HCT116 (cell line): Measurements from ENCODE around the gene GSG1L. TPM values are rescaled to one million over a fixed set of nuclear protein-coding genes. Genes with fewer than 3 reads are reported as not detected.

Source experiments
- ATAC-seq: fragments of 200-7000 bp; cut with Tn5 transposase; 2 replicates; pipeline ENCODE4 v1.9.1; 2020; ENCODE audit warnings: mild to moderate bottlenecking, moderate library complexity
- BruUV-seq: library from RNA; stranded (reverse); fragments of 400-500 nt; replicated peaks from 2 replicates; lab custom pipeline; 2021; lab: Mats Ljungman, UMichigan
- CTCF ChIA-PET: fragments of 300-600 bp; sonication (Branson Sonifier 250); formaldehyde crosslinking; loops from one replicate; lab custom pipeline; 2021; ENCODE audit warnings: antibody characterized with exemption; lab: Charles Lee
- POLR2A ChIA-PET: fragments of 300-600, 350-600 bp; sonication (Branson Sonifier 250); formaldehyde crosslinking; loops from one replicate; lab custom pipeline; 2021; ENCODE audit warnings: antibody characterized with exemption; lab: Charles Lee
- RAD21 ChIA-PET, 2 experiments: fragments of 300-600 bp; sonication (Branson Sonifier 250); formaldehyde crosslinking; loops; one replicate each; lab custom pipeline; 2023; ENCODE audit warnings: low total read pairs in 2 of 2; ENCODE audit not compliant: uncharacterized antibody in 2 of 2, unreplicated experiment in 2 of 2, low non-redundant PET in 1 of 2; lab: Charles Lee
- DNase-seq: peaks from one replicate; pipeline ENCODE4 v3.0.0-alpha.2; 2010; ENCODE audit warnings: low read depth, low spot score
- H2AFZ ChIP-seq: fragments of 200-600 bp; shearing (Covaris generic), sonication (generic); 2 replicates; pipeline ENCODE4 v1.6.1; 2017; ENCODE audit warnings: low read depth, mixed run types, mixed read lengths, antibody characterized with exemption, low read length; ENCODE audit not compliant: poor library complexity, severe bottlenecking
- H3K27ac ChIP-seq: 2 replicates; pipeline ENCODE4 v1.5.1; 2012; ENCODE audit warnings: low read depth, low read length
- H3K27me3 ChIP-seq: fragments of 200-600 bp; sonication (generic); 2 replicates; pipeline ENCODE4 v1.6.1; 2016; ENCODE audit warnings: mixed run types, low read length, mixed read lengths; ENCODE audit not compliant: insufficient read depth
- H3K36me3 ChIP-seq, 2 experiments: fragments of 200-500 bp in 1 of 2; fragments of 200-600 bp in 1 of 2; sonication (Bioruptor generic) in 1 of 2; sonication (generic) in 1 of 2; 2 replicates each; pipeline versions ENCODE4 v1.5.1 to v1.6.1; 2014 to 2016; ENCODE audit warnings: low read length in 2 of 2, inconsistent platforms in 1 of 2, mixed read lengths in 1 of 2, mixed run types in 1 of 2; ENCODE audit not compliant: insufficient read depth in 2 of 2, control insufficient read depth in 1 of 2
- H3K4me1 ChIP-seq, 2 experiments: fragments of 200-600 bp in 1 of 2; sonication (generic) in 1 of 2; 2 replicates each; pipeline versions ENCODE4 v1.5.1 to v1.6.1; 2012 to 2017; ENCODE audit warnings: low read length in 2 of 2, inconsistent platforms in 1 of 2, mild to moderate bottlenecking in 1 of 2, mixed read lengths in 1 of 2, mixed run types in 1 of 2, moderate library complexity in 1 of 2; ENCODE audit not compliant: insufficient read depth in 2 of 2, control insufficient read depth in 1 of 2
- H3K4me2 ChIP-seq: fragments of 200-600 bp; sonication (generic); 2 replicates; pipeline ENCODE4 v1.6.1; 2017; ENCODE audit warnings: mixed run types, low read length, mixed read lengths
- H3K4me3 ChIP-seq, 2 experiments: fragments of 200-600 bp in 1 of 2; sonication (generic) in 1 of 2; replicated peaks in 1 of 2; 2 replicates each; pipeline ENCODE4 v1.5.1; 2011 to 2016; ENCODE audit warnings: low read length in 2 of 2, control low read depth in 1 of 2, low read depth in 1 of 2, mild to moderate bottlenecking in 1 of 2, mixed read lengths in 1 of 2, mixed run types in 1 of 2
- H3K79me2 ChIP-seq: fragments of 200-600 bp; sonication (generic); 2 replicates; pipeline ENCODE4 v1.6.1; 2017; ENCODE audit warnings: mild to moderate bottlenecking, mixed run types, low read length, moderate library complexity, mixed read lengths; ENCODE audit not compliant: insufficient read depth
- H3K9ac ChIP-seq: fragments of 200-600 bp; sonication (generic); 2 replicates; pipeline ENCODE4 v1.6.1; 2016; ENCODE audit warnings: low read length, mixed read lengths
- H3K9me2 ChIP-seq: fragments of 200-600 bp; sonication (generic), shearing (Covaris generic); 2 replicates; pipeline ENCODE4 v1.6.1; 2017; ENCODE audit warnings: mixed run types, mild to moderate bottlenecking, moderate library complexity; ENCODE audit not compliant: insufficient read depth
- H3K9me3 ChIP-seq, 2 experiments: fragments of 200-500 bp in 1 of 2; fragments of 200-600 bp in 1 of 2; sonication (Bioruptor generic) in 1 of 2; sonication (generic) in 1 of 2; 2 replicates each; pipeline ENCODE4 v1.6.1; 2014 to 2017; ENCODE audit warnings: low read length in 2 of 2, mixed read lengths in 2 of 2, inconsistent platforms in 1 of 2, low read depth in 1 of 2, mild to moderate bottlenecking in 1 of 2, mixed run types in 1 of 2, moderate library complexity in 1 of 2; ENCODE audit not compliant: control insufficient read depth in 1 of 2, insufficient read depth in 1 of 2
- H4K20me1 ChIP-seq: fragments of 200-600 bp; sonication (generic), shearing (Covaris generic); 2 replicates; pipeline ENCODE4 v1.6.1; 2017; ENCODE audit warnings: mixed run types, mild to moderate bottlenecking, moderate library complexity; ENCODE audit not compliant: insufficient read depth
- CBX3 ChIP-seq: IDR thresholded peaks from 2 replicates; pipeline ENCODE4 v1.6.1; 2012; ENCODE audit warnings: low read depth
- CEBPB ChIP-seq: IDR thresholded peaks from 2 replicates; pipeline ENCODE4 v1.6.1; 2012; ENCODE audit warnings: low read depth
- EZH2 ChIP-seq: fragments of 200-600 bp; sonication (generic); IDR thresholded peaks from 2 replicates; pipeline ENCODE4 v1.6.1; 2017; ENCODE audit warnings: antibody characterized with exemption, mixed run types
- MAX ChIP-seq: IDR thresholded peaks from 2 replicates; pipeline ENCODE4 v1.6.1; 2012
- POLR2A ChIP-seq: IDR thresholded peaks from 2 replicates; pipeline ENCODE4 v1.7.0; 2011; ENCODE audit warnings: borderline replicate concordance; ENCODE audit not compliant: insufficient read depth, insufficient read length; ENCODE audit errors: extremely low read depth
- RAD21 ChIP-seq: IDR thresholded peaks from 2 replicates; pipeline ENCODE4 v1.6.1; 2012; ENCODE audit warnings: low read depth, mild to moderate bottlenecking
- SIN3A ChIP-seq: IDR thresholded peaks from 2 replicates; pipeline ENCODE4 v1.6.1; 2012; ENCODE audit warnings: low read depth
- SP1 ChIP-seq: IDR thresholded peaks from 2 replicates; pipeline ENCODE4 v1.6.1; 2012; ENCODE audit warnings: low read depth
- YY1 ChIP-seq: IDR thresholded peaks from 2 replicates; pipeline ENCODE4 v1.6.1; 2011; ENCODE audit warnings: low read length, low read depth, moderate library complexity, mild to moderate bottlenecking; ENCODE audit not compliant: insufficient replicate concordance; ENCODE audit errors: extremely low read depth
- ZNF274 ChIP-seq: fragments of 200-500 bp; sonication (Bioruptor generic); IDR thresholded peaks from 2 replicates; pipeline ENCODE4 v1.6.1; 2014; ENCODE audit warnings: mild to moderate bottlenecking, low read depth, low read length, inconsistent platforms
- intact Hi-C: fragments of 100-400 bp; cut with micrococcal nuclease; formaldehyde crosslinking; loops from 2 replicates; pipeline ENCODE4 v1.10.0; 2022
- total RNA-seq: library from RNA; stranded (reverse); gene quantifications from one replicate; pipeline ENCODE4 v1.2.1, GENCODE V29; 2021; ENCODE audit not compliant: unreplicated experiment
- TF ChIP-seq, protein P1 (sequence below), 3 experiments: fragments of 200-600 bp in 1 of 3; sonication (generic) in 1 of 3; IDR thresholded peaks in 2 of 3; conservative IDR thresholded peaks in 1 of 3; 2 replicates each; pipeline ENCODE4 v1.5.1; 2012 to 2017; ENCODE audit warnings: low read depth in 2 of 3, low read length in 2 of 3, antibody characterized with exemption in 1 of 3, borderline replicate concordance in 1 of 3, control low read depth in 1 of 3, mild to moderate bottlenecking in 1 of 3, mixed read lengths in 1 of 3, mixed run types in 1 of 3, moderate library complexity in 1 of 3; ENCODE audit not compliant: insufficient read depth in 1 of 3
- TF ChIP-seq, protein P2 (sequence below): IDR thresholded peaks from 2 replicates; pipeline ENCODE4 v1.6.1; 2012; ENCODE audit warnings: low read depth

GSG1L gene
- total RNA-seq, 1 experiment from 2014 or later, result not detected

DNA sequence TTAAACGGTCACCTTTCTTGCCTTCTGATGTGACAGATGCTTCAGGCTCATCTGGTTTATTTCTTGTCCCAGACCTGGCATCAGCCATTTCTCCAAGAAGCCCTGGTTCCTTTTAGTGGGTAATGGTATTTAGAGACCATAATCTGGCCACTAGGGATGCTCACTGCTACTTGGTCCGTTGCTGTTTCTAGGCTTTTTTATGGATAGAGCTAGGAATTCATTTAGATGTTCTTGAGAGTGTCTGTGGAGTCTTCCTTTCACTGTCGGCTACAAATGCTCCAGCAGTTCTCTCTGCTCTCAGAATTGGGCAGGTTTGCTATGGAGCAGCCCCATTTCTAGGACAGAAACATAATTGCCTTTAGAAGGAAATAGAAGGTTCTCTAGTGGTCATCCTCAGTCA lies 299.1 kb downstream of the GSG1L start:
- H3K9me3 ChIP-seq, result no peaks in the 10 kb centered on the region
- peaks cover 15 to 34% of the 10 kb centered on the region in 2 experiments for H3K4me1 ChIP-seq
- no peaks in the 10 kb centered on the region for H3K36me3 ChIP-seq
- H3K4me3 ChIP-seq, result no peak overlapping the region
- no peak for ATAC-seq
- no peak overlapping the region for H2AFZ ChIP-seq
- H3K27ac ChIP-seq, result no peak overlapping the region
- intact Hi-C loops, result no loop called here
- no peak overlapping the region for H3K9ac ChIP-seq
- RAD21 ChIA-PET, result no interaction called here
- TF ChIP-seq SIN3A (no peak), MAX (no peak), EZH2 (no peak), ZNF274 (no peak), RAD21 (no peak), YY1 (no peak), SP1 (no peak), CBX3 (no peak), POLR2A (no peak), CEBPB (no peak)
- TF ChIP-seq, protein P1, sequence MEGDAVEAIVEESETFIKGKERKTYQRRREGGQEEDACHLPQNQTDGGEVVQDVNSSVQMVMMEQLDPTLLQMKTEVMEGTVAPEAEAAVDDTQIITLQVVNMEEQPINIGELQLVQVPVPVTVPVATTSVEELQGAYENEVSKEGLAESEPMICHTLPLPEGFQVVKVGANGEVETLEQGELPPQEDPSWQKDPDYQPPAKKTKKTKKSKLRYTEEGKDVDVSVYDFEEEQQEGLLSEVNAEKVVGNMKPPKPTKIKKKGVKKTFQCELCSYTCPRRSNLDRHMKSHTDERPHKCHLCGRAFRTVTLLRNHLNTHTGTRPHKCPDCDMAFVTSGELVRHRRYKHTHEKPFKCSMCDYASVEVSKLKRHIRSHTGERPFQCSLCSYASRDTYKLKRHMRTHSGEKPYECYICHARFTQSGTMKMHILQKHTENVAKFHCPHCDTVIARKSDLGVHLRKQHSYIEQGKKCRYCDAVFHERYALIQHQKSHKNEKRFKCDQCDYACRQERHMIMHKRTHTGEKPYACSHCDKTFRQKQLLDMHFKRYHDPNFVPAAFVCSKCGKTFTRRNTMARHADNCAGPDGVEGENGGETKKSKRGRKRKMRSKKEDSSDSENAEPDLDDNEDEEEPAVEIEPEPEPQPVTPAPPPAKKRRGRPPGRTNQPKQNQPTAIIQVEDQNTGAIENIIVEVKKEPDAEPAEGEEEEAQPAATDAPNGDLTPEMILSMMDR (IDR thresholded peaks at IDR 0.05 in 2 of 3, conservative IDR thresholded peaks at IDR 0.05 in 1 of 3; ENCODE audit: borderline replicate concordance in 1 of 3, insufficient read depth in 1 of 3, low read depth in 2 of 3, low read length in 2 of 3), result no peak
- TF ChIP-seq, protein P2, sequence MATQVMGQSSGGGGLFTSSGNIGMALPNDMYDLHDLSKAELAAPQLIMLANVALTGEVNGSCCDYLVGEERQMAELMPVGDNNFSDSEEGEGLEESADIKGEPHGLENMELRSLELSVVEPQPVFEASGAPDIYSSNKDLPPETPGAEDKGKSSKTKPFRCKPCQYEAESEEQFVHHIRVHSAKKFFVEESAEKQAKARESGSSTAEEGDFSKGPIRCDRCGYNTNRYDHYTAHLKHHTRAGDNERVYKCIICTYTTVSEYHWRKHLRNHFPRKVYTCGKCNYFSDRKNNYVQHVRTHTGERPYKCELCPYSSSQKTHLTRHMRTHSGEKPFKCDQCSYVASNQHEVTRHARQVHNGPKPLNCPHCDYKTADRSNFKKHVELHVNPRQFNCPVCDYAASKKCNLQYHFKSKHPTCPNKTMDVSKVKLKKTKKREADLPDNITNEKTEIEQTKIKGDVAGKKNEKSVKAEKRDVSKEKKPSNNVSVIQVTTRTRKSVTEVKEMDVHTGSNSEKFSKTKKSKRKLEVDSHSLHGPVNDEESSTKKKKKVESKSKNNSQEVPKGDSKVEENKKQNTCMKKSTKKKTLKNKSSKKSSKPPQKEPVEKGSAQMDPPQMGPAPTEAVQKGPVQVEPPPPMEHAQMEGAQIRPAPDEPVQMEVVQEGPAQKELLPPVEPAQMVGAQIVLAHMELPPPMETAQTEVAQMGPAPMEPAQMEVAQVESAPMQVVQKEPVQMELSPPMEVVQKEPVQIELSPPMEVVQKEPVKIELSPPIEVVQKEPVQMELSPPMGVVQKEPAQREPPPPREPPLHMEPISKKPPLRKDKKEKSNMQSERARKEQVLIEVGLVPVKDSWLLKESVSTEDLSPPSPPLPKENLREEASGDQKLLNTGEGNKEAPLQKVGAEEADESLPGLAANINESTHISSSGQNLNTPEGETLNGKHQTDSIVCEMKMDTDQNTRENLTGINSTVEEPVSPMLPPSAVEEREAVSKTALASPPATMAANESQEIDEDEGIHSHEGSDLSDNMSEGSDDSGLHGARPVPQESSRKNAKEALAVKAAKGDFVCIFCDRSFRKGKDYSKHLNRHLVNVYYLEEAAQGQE, result no peak
- POLR2A ChIA-PET, result no interaction called here
- CTCF ChIA-PET, result no interaction called here
- H3K27me3 ChIP-seq, result no peaks in the 10 kb centered on the region
- H4K20me1 ChIP-seq, result no peaks in the 10 kb centered on the region
- no peak for DNase-seq
- no peaks in the 10 kb centered on the region for H3K79me2 ChIP-seq
- H3K4me2 ChIP-seq, result no peak overlapping the region
- BruUV-seq, result no TSS peak
- H3K9me2 ChIP-seq, result no peaks in the 10 kb centered on the region
